Skeletal muscle satellite cell (primary cell): Measurements from ENCODE around the gene CAMTA1.

Source experiments
- H3K27me3 ChIP-seq: 2 replicates; pipeline ENCODE4 v1.7.0; 2013; ENCODE audit warnings: low read length; ENCODE audit not compliant: control insufficient read depth, insufficient read depth
- H3K36me3 ChIP-seq: 2 replicates; pipeline ENCODE4 v1.7.0; 2013; ENCODE audit warnings: mild to moderate bottlenecking, control low read depth, low read length; ENCODE audit not compliant: insufficient read depth
- H3K4me1 ChIP-seq: 2 replicates; pipeline ENCODE4 v1.7.0; 2013; ENCODE audit warnings: low read length; ENCODE audit not compliant: control insufficient read depth, insufficient read depth
- H3K4me2 ChIP-seq: 2 replicates; pipeline ENCODE4 v1.7.0; 2013; ENCODE audit warnings: mild to moderate bottlenecking, low read length
- H3K4me3 ChIP-seq: 2 replicates; pipeline ENCODE4 v1.7.0; 2013; ENCODE audit warnings: low read length
- H3K9ac ChIP-seq: 2 replicates; pipeline ENCODE4 v1.7.0; 2013; ENCODE audit warnings: mild to moderate bottlenecking, low read depth, low read length, moderate library complexity
- H3K9me3 ChIP-seq: replicated peaks from 2 replicates; pipeline ENCODE4 v1.7.0; 2013; ENCODE audit warnings: mild to moderate bottlenecking, control low read depth, low read length

The CAMTA1 gene

GRCh38 chr1:7046314-7046713 is 261.1 kb downstream of the CAMTA1 start:
- Histone ChIP-seq H3K4me2 (no peak overlapping the region), H3K27me3 (peaks cover 36% of the 10 kb centered on the region), H3K4me1 (no peaks in the 10 kb centered on the region), H3K9ac (no peak overlapping the region), H3K4me3 (no peak overlapping the region), H3K36me3 (no peaks in the 10 kb centered on the region), H3K9me3 (no peaks in the 10 kb centered on the region)

- Histone ChIP-seq H3K36me3 (no peaks in the 10 kb centered on the region), H3K4me3 (no peak overlapping the region), H3K4me1 (no peaks in the 10 kb centered on the region), H3K27me3 (peaks cover 30% of the 10 kb centered on the region), H3K9ac (no peak overlapping the region), H3K4me2 (no peak overlapping the region), H3K9me3 (no peaks in the 10 kb centered on the region)
Observed at GRCh38 chr1:7046891-7047290, 261.6 kb downstream of the CAMTA1 start.

DNA sequence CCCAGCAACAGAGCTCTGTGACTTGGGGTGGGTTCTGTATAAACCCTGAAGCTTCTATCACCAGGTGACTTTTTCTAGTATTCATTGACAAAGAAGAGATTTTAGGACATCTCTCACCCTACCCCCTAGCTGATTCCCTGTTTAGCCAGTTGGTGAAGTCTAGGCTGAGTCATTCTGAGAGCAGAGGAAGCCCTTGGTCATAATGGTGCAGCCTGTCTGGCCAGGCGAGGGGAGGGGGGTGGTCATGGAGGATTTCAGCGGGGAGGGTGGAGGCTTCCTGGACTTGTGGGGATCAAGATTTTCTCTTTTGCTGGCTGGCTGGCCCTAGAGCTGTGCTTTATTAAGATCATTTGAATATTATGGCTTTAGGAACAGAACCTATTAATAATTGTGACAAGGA is 262.6 kb downstream of the CAMTA1 start:
- Histone ChIP-seq H3K4me3 (no peak overlapping the region), H3K9me3 (no peaks in the 10 kb centered on the region), H3K4me1 (no peaks in the 10 kb centered on the region), H3K36me3 (no peaks in the 10 kb centered on the region), H3K27me3 (peaks cover 24% of the 10 kb centered on the region), H3K9ac (no peak overlapping the region), H3K4me2 (no peak overlapping the region)

DNA sequence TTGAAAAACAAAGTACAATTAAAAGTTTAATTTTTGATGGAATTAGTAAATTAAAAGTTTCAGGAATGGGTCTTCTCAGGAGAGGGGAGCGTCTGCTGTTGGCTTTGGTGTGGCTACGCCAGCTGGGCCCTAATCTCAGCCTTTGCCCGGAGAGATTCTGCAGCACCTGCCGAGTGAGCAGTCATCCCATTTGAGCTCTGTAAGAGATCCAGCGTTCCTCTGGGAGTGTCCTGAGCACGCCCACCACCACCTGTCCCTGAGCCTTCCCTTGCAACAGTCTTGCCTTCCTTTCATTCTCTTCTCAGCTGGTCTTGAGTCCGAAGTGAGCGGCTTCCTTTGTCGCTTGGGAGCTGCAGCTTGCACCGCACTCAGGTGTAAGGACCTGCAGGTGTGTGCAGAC is 263.1 kb downstream of the CAMTA1 start:
- H3K27me3 ChIP-seq = peaks cover 19% of the 10 kb centered on the region
- H3K4me2 ChIP-seq = no peak overlapping the region

DNA sequence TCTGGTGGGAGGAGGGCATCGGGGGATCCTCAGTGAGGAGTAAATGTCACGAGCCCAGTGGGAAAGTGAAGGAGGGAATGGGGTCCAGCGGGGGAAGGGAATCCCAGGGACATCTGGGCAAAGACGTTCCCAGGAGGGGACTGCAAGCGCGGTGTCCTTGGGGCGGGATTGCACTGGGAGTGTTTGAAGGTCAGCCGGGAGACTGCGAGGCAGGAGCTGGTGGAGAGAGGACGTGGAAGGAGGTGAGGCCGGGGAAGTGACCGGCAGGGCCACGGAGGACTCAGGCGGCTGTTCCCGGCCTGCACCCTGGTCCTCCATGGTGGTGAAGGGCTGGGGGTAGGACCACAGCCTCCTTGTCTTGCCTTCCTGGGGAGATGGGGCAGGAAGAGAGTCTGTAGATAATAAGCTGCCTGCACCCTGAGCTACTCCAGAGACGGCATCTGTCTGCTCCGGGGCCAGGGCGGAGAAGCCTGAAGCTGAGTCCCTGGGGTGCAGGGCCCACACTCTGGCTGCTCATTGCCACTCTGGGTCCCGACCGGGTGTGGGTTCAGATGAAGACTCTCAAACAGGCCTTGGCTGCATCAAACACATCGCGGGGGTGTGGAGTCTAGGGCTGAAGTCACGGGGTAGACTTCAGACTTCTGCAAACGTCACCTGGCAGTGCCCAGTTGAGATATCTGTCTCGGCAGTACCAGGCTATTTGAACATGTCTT is 264.8 kb downstream of the CAMTA1 start:
- Histone ChIP-seq H3K9me3 (no peaks in the 10 kb centered on the region), H3K4me2 (no peak overlapping the region), H3K9ac (no peak overlapping the region), H3K27me3 (peaks cover 13% of the 10 kb centered on the region), H3K4me1 (no peaks in the 10 kb centered on the region), H3K4me3 (no peak overlapping the region), H3K36me3 (no peaks in the 10 kb centered on the region)

More for the DNA sequence above, 263.1 kb downstream of the CAMTA1 start:
- Histone ChIP-seq H3K4me3 (no peak overlapping the region), H3K36me3 (no peaks in the 10 kb centered on the region), H3K9ac (no peak overlapping the region), H3K9me3 (no peaks in the 10 kb centered on the region), H3K4me1 (no peaks in the 10 kb centered on the region)

- Histone ChIP-seq H3K9me3 (no peaks in the 10 kb centered on the region), H3K36me3 (no peaks in the 10 kb centered on the region), H3K4me1 (no peaks in the 10 kb centered on the region), H3K4me3 (no peak overlapping the region), H3K9ac (no peak overlapping the region), H3K27me3 (peaks cover 10% of the 10 kb centered on the region), H3K4me2 (no peak overlapping the region)
Observed at GRCh38 chr1:7050751-7051665, 265.8 kb downstream of the CAMTA1 start.

DNA sequence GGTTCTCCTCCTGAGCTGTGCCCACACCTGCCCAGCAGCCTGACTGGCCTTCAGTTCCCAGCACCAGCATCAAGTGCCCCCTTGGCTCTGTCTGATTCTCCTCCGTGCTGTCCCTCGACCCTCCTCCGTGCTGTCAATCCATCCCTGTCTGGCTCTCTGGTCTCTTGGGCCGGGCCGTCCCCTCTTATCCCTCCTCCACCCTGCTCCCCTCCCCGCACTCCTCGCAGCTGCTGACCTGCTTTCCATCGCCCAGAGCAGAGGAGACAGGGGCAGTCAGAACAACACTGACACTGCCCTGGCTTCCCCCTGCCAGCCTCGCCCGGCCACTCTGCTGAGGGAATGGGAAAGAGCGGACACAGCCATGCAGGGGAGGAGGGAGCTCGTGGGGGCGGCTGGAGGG is 267.4 kb downstream of the CAMTA1 start:
- no peak overlapping the region for H3K9ac ChIP-seq
- H3K27me3 ChIP-seq = peaks cover 10% of the 10 kb centered on the region
- H3K4me3 ChIP-seq = no peak overlapping the region
- H3K9me3 ChIP-seq = no peaks in the 10 kb centered on the region
- no peak overlapping the region for H3K4me2 ChIP-seq
- H3K4me1 ChIP-seq = no peaks in the 10 kb centered on the region
- no peaks in the 10 kb centered on the region for H3K36me3 ChIP-seq

GRCh38 chr1:7060745-7061144 is 275.5 kb downstream of the CAMTA1 start:
- no peaks in the 10 kb centered on the region for H3K4me1 ChIP-seq
- H3K9ac ChIP-seq = no peak overlapping the region
- no peak overlapping the region for H3K4me3 ChIP-seq
- no peak overlapping the region for H3K4me2 ChIP-seq
- peaks cover 1% of the 10 kb centered on the region for H3K27me3 ChIP-seq
- H3K36me3 ChIP-seq = no peaks in the 10 kb centered on the region
- H3K9me3 ChIP-seq = no peaks in the 10 kb centered on the region

GRCh38 chr1:7062346-7063061 is 277.2 kb downstream of the CAMTA1 start:
- no peak overlapping the region for H3K4me3 ChIP-seq
- H3K9me3 ChIP-seq = no peaks in the 10 kb centered on the region
- H3K4me1 ChIP-seq = no peaks in the 10 kb centered on the region
- peaks cover 11% of the 10 kb centered on the region for H3K27me3 ChIP-seq
- H3K36me3 ChIP-seq = no peaks in the 10 kb centered on the region
- H3K4me2 ChIP-seq = no peak overlapping the region
- H3K9ac ChIP-seq = no peak overlapping the region

DNA sequence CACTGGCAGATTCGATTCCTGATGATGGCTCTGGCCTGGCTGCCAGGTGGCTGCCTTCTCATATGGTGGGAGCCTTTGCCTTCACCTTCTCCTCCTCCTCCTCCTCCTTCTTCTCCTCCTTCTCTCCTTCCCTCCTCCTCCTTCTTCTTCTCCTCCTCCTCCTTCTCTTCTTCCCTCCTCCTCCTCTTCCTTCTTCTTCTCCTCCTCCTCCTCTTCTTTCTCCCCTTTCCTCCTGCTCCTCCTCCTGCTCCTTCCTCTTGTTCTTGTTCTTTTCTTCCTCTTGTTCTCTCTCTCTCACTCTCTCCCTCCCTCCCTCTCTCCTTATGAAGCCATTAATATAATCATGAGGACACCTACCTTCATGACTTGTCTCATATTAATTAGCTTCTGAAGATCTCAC is 278.7 kb downstream of the CAMTA1 start:
- peaks cover 17% of the 10 kb centered on the region for H3K27me3 ChIP-seq
- H3K9ac ChIP-seq = no peak overlapping the region
- no peaks in the 10 kb centered on the region for H3K9me3 ChIP-seq
- no peak overlapping the region for H3K4me2 ChIP-seq
- H3K4me1 ChIP-seq = no peaks in the 10 kb centered on the region
- no peak overlapping the region for H3K4me3 ChIP-seq
- no peaks in the 10 kb centered on the region for H3K36me3 ChIP-seq

DNA sequence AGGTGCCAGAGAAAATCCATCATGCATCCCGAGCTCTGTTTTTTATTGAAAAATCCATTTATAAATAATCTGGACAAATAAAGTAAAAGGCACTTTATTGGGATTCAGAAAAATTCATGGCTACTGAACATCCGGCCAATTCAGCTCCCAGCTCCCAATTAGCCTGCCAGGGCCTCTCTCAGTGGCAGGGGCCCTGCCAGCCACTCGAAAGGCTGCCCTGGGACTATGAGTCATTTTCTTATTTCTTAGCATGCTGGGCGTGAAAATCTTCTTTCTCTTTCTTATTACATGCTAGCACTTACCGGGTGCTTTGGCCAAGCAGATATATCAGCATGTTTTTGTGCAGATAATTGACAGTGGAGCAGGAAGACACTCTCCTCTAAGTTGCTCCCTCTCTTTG is 283.3 kb downstream of the CAMTA1 start:
- H3K4me1 ChIP-seq = peaks cover 5% of the 10 kb centered on the region
- H3K36me3 ChIP-seq = no peaks in the 10 kb centered on the region
- H3K4me2 ChIP-seq = no peak overlapping the region
- no peak overlapping the region for H3K9ac ChIP-seq
- no peak overlapping the region for H3K4me3 ChIP-seq
- H3K9me3 ChIP-seq = no peaks in the 10 kb centered on the region
- peaks cover 31% of the 10 kb centered on the region for H3K27me3 ChIP-seq
